ENCODE measurements around the gene TMEM145. TPM values are rescaled to one million over a fixed set of nuclear protein-coding genes. Genes with fewer than 3 reads are reported as not detected.

The TMEM145 gene
- total and polyA plus RNA-seq, 10 of the 15 experiments (the other 5 are each of a cell fraction or from before 2014, with no cell fraction given) = 0.04 to 0.97 (median 0.16) TPM; not detected in 4

- no peak overlapping the region for H3K9ac ChIP-seq (ENCODE audit: control insufficient read depth, insufficient read depth, low read length)
- H3K4me3 ChIP-seq = 0 out of 2 replicates have a peak overlapping the region, but pooled peaks have one; percentile 93
- FAIRE-seq (no peak), ATAC-seq (no peak), DNase-seq (ENCODE audit: low read depth, low spot score) (no peak)
- H4K20me1 ChIP-seq (ENCODE audit: control insufficient read depth, insufficient read depth) = no peaks in the 10 kb centered on the region
- peaks cover 13% of the 10 kb centered on the region for H3K79me2 ChIP-seq (ENCODE audit: control insufficient read depth, insufficient read depth, low read length)
- H3K27ac ChIP-seq (ENCODE audit: control insufficient read depth, insufficient read depth) = no peak overlapping the region
- H3K9me3 ChIP-seq (replicated peaks; ENCODE audit: control insufficient read depth, insufficient read depth, low read length) = no peaks in the 10 kb centered on the region
- peaks cover 7% of the 10 kb centered on the region for H3K4me1 ChIP-seq (ENCODE audit: control insufficient read depth, insufficient read depth, low read length)
- TF ChIP-seq RUNX3 (IDR thresholded peaks at IDR 0.05; ENCODE audit: low read length) = no peak
- TF ChIP-seq E2F4 (IDR thresholded peaks at IDR 0.05; ENCODE audit: low read depth, low read length) = no peak
- no peak for TF ChIP-seq JUND (IDR thresholded peaks at IDR 0.05; ENCODE audit: low read depth, low read length)
- TF ChIP-seq, protein P1, sequence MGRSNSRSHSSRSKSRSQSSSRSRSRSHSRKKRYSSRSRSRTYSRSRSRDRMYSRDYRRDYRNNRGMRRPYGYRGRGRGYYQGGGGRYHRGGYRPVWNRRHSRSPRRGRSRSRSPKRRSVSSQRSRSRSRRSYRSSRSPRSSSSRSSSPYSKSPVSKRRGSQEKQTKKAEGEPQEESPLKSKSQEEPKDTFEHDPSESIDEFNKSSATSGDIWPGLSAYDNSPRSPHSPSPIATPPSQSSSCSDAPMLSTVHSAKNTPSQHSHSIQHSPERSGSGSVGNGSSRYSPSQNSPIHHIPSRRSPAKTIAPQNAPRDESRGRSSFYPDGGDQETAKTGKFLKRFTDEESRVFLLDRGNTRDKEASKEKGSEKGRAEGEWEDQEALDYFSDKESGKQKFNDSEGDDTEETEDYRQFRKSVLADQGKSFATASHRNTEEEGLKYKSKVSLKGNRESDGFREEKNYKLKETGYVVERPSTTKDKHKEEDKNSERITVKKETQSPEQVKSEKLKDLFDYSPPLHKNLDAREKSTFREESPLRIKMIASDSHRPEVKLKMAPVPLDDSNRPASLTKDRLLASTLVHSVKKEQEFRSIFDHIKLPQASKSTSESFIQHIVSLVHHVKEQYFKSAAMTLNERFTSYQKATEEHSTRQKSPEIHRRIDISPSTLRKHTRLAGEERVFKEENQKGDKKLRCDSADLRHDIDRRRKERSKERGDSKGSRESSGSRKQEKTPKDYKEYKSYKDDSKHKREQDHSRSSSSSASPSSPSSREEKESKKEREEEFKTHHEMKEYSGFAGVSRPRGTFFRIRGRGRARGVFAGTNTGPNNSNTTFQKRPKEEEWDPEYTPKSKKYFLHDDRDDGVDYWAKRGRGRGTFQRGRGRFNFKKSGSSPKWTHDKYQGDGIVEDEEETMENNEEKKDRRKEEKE (IDR thresholded peaks at IDR 0.05) = no peak
- TF ChIP-seq CUX1 (IDR thresholded peaks at IDR 0.05; ENCODE audit: insufficient replicate concordance, low read depth, low read length) = no peak
- TF ChIP-seq EZH2 (IDR thresholded peaks at IDR 0.05; ENCODE audit: borderline replicate concordance, control insufficient read depth, low read depth, low read length) = no peak
- TF ChIP-seq E4F1 (IDR thresholded peaks at IDR 0.05; ENCODE audit: borderline replicate concordance, partially characterized antibody) = no peak
- TF ChIP-seq POLR2AphosphoS5 (IDR thresholded peaks at IDR 0.05; ENCODE audit: low read length) = no peak
- WGBS (ENCODE audit: insufficient coverage, insufficient replicate concordance, low lambda C conversion rate, missing lambda C conversion rate) = 98% methylated on average over 5 of the region's 5 CpGs
- ChIA-PET RAD21 (ENCODE audit: unreplicated experiment) (interaction anchor here (0.9 kb wide), 1 partner anchor 38 kb away, joined by 3 read pairs; no protein-coding TSS in a partner anchor), POLR2A (interaction anchor here (1.0 kb wide), 1 partner anchor 251 kb away, joined by 3 read pairs; the partner anchor contains the start of gene ZNF574), SMC1A (ENCODE audit: uncharacterized antibody, unreplicated experiment) (interaction anchor here (0.5 to 1.5 kb wide), 4 partner anchors 10 to 1441 kb away, joined by 3 read pairs; no protein-coding TSS in a partner anchor), CTCF (interaction anchor here (0.7 to 2.9 kb wide), 4 partner anchors 14 to 204 kb away, joined by 3 to 11 read pairs (median 5); no protein-coding TSS in a partner anchor)
- intact Hi-C loops (cut with micrococcal nuclease; ENCODE audit: unreplicated experiment) = loop anchor here (5.0 to 10.0 kb wide), 2 partner anchors 95 to 223 kb away; no protein-coding TSS in a partner anchor
- H2AFZ ChIP-seq (ENCODE audit: control insufficient read depth, low read depth, low read length) = no peak overlapping the region
- no peaks in the 10 kb centered on the region for H3K36me3 ChIP-seq (ENCODE audit: control insufficient read depth in 2 of 2, insufficient read depth in 2 of 2, low read length in 1 of 2)
- H3K27me3 ChIP-seq (replicated peaks in 1 of 2; ENCODE audit: control insufficient read depth in 2 of 2, insufficient read depth in 2 of 2, low read length in 1 of 2) = peaks cover 3 to 4% of the 10 kb centered on the region in 2 experiments; a peak in 2 of 4 replicates
- in situ Hi-C loops (cut with MboI) = no loop called here
- H3K4me2 ChIP-seq (ENCODE audit: control insufficient read depth, insufficient read depth) = peak overlapping the region; percentile 91
- no TSS peak for BruUV-seq (replicated peaks)
Measured at GRCh38 chr19:42327381-42327780, 14.3 kb downstream of the TMEM145 start.

Measured in GM12878 (cell line).